Measurements from ENCODE around the gene PXDN. TPM values are rescaled to one million over a fixed set of nuclear protein-coding genes. Genes with fewer than 3 reads are reported as not detected.
"Not testable (repeated sequence)": the region's sequence is repeated elsewhere in the genome, so short reads cannot be mapped to it uniquely, and the experiment has no call there.

Gene PXDN
- total RNA-seq, 1 donor from 2014 or later: 292 TPM

GRCh38 chr2:1704631-1705556 lies 39.4 kb downstream of the PXDN start:
- TF ChIP-seq CTCF (IDR thresholded peaks at IDR 0.05; ENCODE audit: unreplicated experiment): no peak
- Mint-ChIP-seq H3K4me3 (peak overlapping the region; percentile 12), H3K4me1 (peaks cover 38% of the 10 kb centered on the region), H3K27me3 (ENCODE audit: low read depth) (no peaks in the 10 kb centered on the region), H3K36me3 (peaks cover 6% of the 10 kb centered on the region), H3K27ac (peak overlapping the region; percentile 50), H3K9me3 (no peaks in the 10 kb centered on the region)
- no peak for DNase-seq (ENCODE audit: low spot score in 2 of 2, unreplicated experiment in 2 of 2)

- H3K27ac Mint-ChIP-seq: peak overlapping the region; percentile 60
- no peaks in the 10 kb centered on the region for H3K9me3 Mint-ChIP-seq
- TF ChIP-seq CTCF (IDR thresholded peaks at IDR 0.05; ENCODE audit: unreplicated experiment): no peak
- peaks cover 33% of the 10 kb centered on the region for H3K4me1 Mint-ChIP-seq
- no peak for DNase-seq (ENCODE audit: low spot score in 2 of 2, unreplicated experiment in 2 of 2)
- no peak overlapping the region for H3K4me3 Mint-ChIP-seq
- no peaks in the 10 kb centered on the region for H3K27me3 Mint-ChIP-seq (ENCODE audit: low read depth)
- H3K36me3 Mint-ChIP-seq: peaks cover 6% of the 10 kb centered on the region
These were observed 42.1 kb downstream of the PXDN start for GRCh38 chr2:1702186-1702565.

GRCh38 chr2:1701556-1702185 lies 42.6 kb downstream of the PXDN start:
- Mint-ChIP-seq H3K9me3 (no peaks in the 10 kb centered on the region), H3K36me3 (peaks cover 6% of the 10 kb centered on the region), H3K27ac (peak overlapping the region; percentile 60), H3K27me3 (ENCODE audit: low read depth) (no peaks in the 10 kb centered on the region), H3K4me3 (no peak overlapping the region), H3K4me1 (peaks cover 33% of the 10 kb centered on the region)
- no peak for DNase-seq (ENCODE audit: low spot score in 2 of 2, unreplicated experiment in 2 of 2)
- no peak for TF ChIP-seq CTCF (IDR thresholded peaks at IDR 0.05; ENCODE audit: unreplicated experiment)

- no peak for DNase-seq (ENCODE audit: low spot score in 2 of 2, unreplicated experiment in 2 of 2)
- no peaks in the 10 kb centered on the region for H3K9me3 Mint-ChIP-seq
- no peak overlapping the region for H3K4me3 Mint-ChIP-seq
- peaks cover 36% of the 10 kb centered on the region for H3K4me1 Mint-ChIP-seq
- TF ChIP-seq CTCF (IDR thresholded peaks at IDR 0.05; ENCODE audit: unreplicated experiment): no peak
- peaks cover 11% of the 10 kb centered on the region for H3K36me3 Mint-ChIP-seq
- no peaks in the 10 kb centered on the region for H3K27me3 Mint-ChIP-seq (ENCODE audit: low read depth)
- H3K27ac Mint-ChIP-seq: no peak overlapping the region
These were observed 43.3 kb downstream of the PXDN start for GRCh38 chr2:1701020-1701419.

GRCh38 chr2:1700427-1700826 lies 43.9 kb downstream of the PXDN start:
- H3K9me3 Mint-ChIP-seq; H3K4me3 Mint-ChIP-seq; H3K27me3 Mint-ChIP-seq (ENCODE audit: low read depth); H3K27ac Mint-ChIP-seq; DNase-seq (ENCODE audit: low spot score in 2 of 2, unreplicated experiment in 2 of 2): not testable (repeated sequence)
- H3K36me3 Mint-ChIP-seq: peaks cover 11% of the 10 kb centered on the region
- H3K4me1 Mint-ChIP-seq: peaks cover 36% of the 10 kb centered on the region
